GM13977 (cell line): Measurements from ENCODE around the gene ARHGDIB.

Experiments used
- DNase-seq: peaks from one replicate; pipeline ENCODE4 v3.0.0; 2012; ENCODE audit warnings: low spot score
- in situ Hi-C: fragments of 300-500 bp; cut with MboI; formaldehyde crosslinking; loops from one replicate; pipeline ENCODE4 v1.12.0; 2022; ENCODE audit warnings: low sequenced_read_pairs, low pct_unique_long_range_greater_than_20kb, mixed read lengths, inconsistent platforms; ENCODE audit not compliant: unreplicated experiment
- TF ChIP-seq, protein P1 (sequence below): IDR thresholded peaks from 2 replicates; pipeline ENCODE4 v1.5.1; 2012; ENCODE audit warnings: mild to moderate bottlenecking, control low read depth; ENCODE audit not compliant: insufficient read depth; ENCODE audit errors: extremely low read depth, missing control alignments

The ARHGDIB gene

DNA sequence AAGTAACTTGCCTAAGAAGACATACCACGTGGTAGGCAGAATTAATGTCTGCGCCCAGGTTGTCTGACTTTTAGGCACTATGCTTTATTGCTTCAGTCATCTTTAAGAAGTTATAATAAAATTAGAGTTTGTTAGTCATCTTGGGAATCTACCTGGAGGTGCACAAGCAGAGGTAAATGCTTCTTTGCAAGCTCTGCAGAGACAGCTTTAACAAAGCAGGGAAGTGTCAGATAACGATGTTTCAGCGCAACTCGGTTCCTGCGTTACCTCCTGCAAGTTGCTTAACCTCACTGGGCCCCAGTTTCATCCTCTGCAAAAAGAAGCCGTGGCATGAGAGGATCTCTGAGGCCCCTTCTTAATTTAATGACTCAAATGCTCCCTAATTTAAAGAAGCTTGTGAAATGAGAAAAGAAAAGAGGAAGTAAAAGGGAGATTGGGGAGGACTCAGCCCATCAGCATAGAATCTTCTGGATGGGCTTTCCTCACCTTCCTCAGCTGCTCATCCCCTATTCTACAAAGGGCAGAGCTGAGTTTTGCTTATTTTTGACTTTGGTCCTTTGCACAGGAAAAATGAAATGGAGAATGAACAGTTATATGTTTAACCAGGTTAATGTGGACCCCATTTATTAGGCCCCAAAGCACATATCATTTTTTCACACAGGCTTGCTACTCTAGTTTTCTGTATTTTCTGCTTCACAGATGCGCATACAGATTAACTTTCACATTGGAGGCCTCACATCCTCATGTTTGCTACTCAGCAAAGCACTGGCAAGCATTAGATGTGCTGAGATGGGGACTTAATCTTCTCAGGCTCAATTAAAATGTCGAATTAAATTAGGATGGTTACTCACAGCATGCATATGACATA is 5.1 kb downstream of the ARHGDIB start:
- DNase-seq, result peak; percentile 13
- TF ChIP-seq, protein P1, sequence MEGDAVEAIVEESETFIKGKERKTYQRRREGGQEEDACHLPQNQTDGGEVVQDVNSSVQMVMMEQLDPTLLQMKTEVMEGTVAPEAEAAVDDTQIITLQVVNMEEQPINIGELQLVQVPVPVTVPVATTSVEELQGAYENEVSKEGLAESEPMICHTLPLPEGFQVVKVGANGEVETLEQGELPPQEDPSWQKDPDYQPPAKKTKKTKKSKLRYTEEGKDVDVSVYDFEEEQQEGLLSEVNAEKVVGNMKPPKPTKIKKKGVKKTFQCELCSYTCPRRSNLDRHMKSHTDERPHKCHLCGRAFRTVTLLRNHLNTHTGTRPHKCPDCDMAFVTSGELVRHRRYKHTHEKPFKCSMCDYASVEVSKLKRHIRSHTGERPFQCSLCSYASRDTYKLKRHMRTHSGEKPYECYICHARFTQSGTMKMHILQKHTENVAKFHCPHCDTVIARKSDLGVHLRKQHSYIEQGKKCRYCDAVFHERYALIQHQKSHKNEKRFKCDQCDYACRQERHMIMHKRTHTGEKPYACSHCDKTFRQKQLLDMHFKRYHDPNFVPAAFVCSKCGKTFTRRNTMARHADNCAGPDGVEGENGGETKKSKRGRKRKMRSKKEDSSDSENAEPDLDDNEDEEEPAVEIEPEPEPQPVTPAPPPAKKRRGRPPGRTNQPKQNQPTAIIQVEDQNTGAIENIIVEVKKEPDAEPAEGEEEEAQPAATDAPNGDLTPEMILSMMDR, result no peak

DNA sequence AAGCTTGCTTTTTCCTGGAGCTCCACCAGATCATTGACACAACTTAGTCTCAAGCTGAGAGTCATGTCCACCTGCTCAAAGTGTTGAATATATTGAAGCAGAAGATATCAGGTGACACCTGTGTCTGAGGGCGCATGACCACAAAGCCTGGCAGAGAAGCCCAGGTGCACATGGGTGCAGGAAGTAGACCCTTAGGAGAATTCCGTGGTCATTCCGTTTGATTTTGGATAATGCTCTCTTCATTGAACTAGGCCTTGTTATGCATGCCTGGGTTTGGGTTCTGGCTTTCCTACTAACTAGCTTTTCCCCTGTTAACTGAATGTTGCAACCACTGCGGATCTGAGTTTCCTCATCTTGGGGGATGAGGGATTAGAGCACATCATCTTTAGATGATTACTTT is 7.1 kb downstream of the ARHGDIB start:
- no peak for DNase-seq
- TF ChIP-seq, protein P1, result no peak
- in situ Hi-C loops, result no loop called here

More for the DNA sequence above, 5.1 kb downstream of the ARHGDIB start:
- in situ Hi-C loops, result no loop called here

DNA sequence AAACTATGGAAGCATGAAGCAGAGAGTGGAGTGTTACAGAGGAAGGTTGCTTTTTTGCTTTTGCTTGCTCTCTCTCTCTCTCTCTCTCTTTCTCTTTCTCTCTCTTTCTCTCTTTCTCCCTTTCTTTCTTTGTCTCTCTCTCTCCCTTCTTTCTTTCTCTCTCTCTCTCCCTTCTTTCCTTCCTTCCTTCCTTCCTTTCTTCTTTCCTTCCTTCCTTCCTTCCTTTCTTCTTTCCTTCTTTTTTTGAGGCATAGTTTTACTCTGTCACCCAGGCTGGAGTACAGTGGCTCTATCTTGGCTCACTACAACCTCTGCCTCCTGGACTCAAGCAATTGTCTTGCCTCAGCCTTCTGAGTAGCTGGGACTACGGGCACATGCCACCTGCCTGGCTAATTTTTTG is 7.6 kb downstream of the ARHGDIB start:
- no peak for DNase-seq
- in situ Hi-C loops, result no loop called here
- TF ChIP-seq, protein P1, result no peak

DNA sequence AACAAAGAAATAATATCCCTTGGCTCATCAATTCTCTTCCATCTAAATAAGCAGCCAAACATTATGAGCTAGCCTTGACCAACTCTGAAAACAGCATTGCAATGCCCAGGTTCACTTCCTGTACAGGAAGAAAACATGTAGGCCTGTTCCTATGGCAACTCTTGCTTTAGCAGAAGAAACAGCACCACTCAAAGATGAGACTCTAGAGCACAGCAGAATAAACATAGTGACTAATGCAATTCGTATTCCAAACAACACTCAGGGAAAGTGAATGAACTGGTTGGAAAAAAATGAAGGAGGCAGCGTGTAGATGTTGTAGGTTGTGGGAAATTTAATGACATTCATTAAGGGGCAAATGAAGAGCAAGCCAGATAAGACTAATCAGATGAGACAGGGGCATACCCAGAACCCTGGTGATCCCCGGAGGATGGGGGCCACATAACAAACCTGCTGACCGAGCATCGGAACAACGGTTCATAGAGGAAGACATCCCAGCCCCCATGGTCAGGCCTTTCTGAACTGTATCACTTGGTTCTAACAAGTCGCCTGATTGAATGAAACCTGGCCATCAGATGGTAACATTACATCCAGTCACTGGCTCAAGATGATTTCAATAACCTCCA is 9.0 kb downstream of the ARHGDIB start:
- in situ Hi-C loops, result no loop called here
- TF ChIP-seq, protein P1, result no peak
- DNase-seq, result peak; percentile 15

DNA sequence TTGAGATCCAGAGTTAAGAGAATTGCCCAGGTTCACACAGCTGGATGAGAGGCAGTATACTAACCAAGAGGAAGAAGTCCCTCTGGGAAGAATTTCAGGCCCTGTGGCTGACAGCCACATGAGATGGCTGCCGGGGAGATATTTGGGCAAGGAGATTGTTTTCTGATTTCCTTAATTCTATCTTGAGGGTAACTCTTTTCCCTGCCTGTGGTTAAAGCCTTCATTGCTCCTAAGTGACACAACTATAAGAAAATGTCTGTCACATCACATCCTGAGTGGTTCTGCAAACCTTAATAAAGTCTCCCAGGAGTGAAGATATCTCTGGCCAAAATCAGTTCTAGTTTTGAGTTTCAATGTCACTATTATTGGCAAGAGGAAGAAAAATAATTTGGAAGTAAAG is 9.6 kb downstream of the ARHGDIB start:
- TF ChIP-seq, protein P1, result no peak
- in situ Hi-C loops, result no loop called here
- DNase-seq, result no peak

DNA sequence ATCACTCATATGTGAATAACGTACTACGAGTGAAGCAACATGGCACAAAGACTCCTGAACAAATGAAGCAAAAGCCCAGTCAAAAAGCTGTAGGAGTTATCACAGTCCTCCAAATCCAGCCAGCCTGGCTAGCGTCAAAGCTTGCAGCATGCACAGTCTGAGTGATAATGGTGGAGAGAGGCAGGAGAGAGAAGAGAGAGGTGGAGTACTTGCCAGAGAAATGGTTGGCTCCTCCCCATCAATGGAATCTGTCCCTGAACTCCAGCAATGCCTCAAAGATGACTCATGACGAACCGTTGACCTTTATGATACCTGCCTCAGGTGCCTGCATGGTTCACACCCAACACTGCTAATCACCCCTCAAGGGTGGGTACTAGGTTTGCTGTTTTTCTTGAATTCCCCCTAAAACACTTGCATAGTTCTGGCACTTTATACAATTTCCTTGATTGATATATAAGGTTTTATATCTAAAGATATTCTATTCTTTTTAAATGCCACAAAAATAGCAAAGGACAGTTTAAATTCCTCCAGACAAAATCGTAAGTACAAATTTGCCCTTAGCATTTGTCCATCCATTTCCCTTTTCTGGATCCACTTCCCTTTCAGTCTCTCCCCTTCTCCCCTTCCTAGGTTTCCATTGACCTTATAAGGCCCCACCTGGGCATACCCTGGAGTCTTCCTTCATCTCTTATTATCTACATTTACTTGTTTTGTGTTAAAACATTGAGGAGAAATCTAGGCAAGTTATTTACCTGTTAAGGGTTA is 10.2 kb downstream of the ARHGDIB start:
- DNase-seq, result no peak
- TF ChIP-seq, protein P1, result no peak
- in situ Hi-C loops, result no loop called here
